ENCODE measurements around the gene TCF3.

DNA sequence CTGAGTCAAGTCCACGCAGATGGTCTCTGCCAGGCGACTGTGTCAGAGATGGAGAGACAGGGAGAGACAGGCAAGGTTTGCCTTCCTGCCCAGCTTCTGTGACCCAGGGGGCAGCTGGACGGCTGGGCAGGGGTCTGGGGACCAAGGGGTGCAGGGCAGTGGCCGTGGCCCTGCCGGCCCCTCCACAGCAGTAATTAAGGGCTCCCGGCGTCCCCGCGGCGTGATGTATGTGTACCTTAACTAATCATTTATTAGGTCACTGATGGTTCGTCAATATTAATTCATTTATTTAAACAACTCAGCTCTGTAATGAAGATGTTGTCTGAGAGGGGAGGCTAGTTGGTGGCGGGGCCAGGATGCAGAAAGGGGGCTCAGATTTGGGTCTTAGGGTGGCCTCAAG lies 28.6 kb upstream of the TCF3 start:
- TF ChIP-seq, protein P1, sequence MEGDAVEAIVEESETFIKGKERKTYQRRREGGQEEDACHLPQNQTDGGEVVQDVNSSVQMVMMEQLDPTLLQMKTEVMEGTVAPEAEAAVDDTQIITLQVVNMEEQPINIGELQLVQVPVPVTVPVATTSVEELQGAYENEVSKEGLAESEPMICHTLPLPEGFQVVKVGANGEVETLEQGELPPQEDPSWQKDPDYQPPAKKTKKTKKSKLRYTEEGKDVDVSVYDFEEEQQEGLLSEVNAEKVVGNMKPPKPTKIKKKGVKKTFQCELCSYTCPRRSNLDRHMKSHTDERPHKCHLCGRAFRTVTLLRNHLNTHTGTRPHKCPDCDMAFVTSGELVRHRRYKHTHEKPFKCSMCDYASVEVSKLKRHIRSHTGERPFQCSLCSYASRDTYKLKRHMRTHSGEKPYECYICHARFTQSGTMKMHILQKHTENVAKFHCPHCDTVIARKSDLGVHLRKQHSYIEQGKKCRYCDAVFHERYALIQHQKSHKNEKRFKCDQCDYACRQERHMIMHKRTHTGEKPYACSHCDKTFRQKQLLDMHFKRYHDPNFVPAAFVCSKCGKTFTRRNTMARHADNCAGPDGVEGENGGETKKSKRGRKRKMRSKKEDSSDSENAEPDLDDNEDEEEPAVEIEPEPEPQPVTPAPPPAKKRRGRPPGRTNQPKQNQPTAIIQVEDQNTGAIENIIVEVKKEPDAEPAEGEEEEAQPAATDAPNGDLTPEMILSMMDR (IDR thresholded peaks at IDR 0.05): no peak
- no peak for TF ChIP-seq POLR2A (IDR thresholded peaks at IDR 0.05)

All from lower leg skin (tissue), 3 donors.